H9 (cell line): ENCODE data around the gene SCYL3. TPM values are rescaled to one million over a fixed set of nuclear protein-coding genes. Genes with fewer than 3 reads are reported as not detected.

Experiments used
- DNase-seq: peaks from one replicate; pipeline ENCODE4 v3.0.0-alpha.2; 2017
- H2AFZ ChIP-seq: one replicate; pipeline ENCODE4 v1.6.1; 2013; ENCODE audit warnings: mild to moderate bottlenecking, low read length, control low read depth, moderate library complexity
- H2AK5ac ChIP-seq: 2 replicates; pipeline ENCODE4 v1.6.1; 2013; ENCODE audit warnings: low read length, control low read depth, mixed read lengths; ENCODE audit not compliant: insufficient read length
- H2BK120ac ChIP-seq: one replicate; pipeline ENCODE4 v1.6.1; 2013; ENCODE audit warnings: low read depth, mild to moderate bottlenecking, low read length, control low read depth, inconsistent platforms; ENCODE audit not compliant: poor library complexity, severe bottlenecking
- H2BK12ac ChIP-seq: 2 replicates; pipeline ENCODE4 v1.6.1; 2013; ENCODE audit warnings: low read length, control low read depth, mixed read lengths, low read depth; ENCODE audit not compliant: insufficient read length
- H2BK15ac ChIP-seq: 2 replicates; pipeline ENCODE4 v1.6.1; 2013; ENCODE audit warnings: low read depth, low read length, control low read depth
- H2BK20ac ChIP-seq: one replicate; pipeline ENCODE4 v1.6.1; 2013; ENCODE audit warnings: low read depth, mild to moderate bottlenecking, low read length, control low read depth, inconsistent platforms; ENCODE audit not compliant: poor library complexity, severe bottlenecking
- H2BK5ac ChIP-seq: 2 replicates; pipeline ENCODE4 v1.6.1; 2013; ENCODE audit warnings: low read length, control low read depth, mixed read lengths; ENCODE audit not compliant: insufficient read length
- H3K14ac ChIP-seq: 2 replicates; pipeline ENCODE4 v1.6.1; 2013; ENCODE audit warnings: low read length, control low read depth; ENCODE audit not compliant: insufficient read depth
- H3K18ac ChIP-seq: 2 replicates; pipeline ENCODE4 v1.6.1; 2013; ENCODE audit warnings: low read depth, mild to moderate bottlenecking, mixed read lengths, low read length, control low read depth; ENCODE audit not compliant: insufficient read length
- H3K23ac ChIP-seq: 2 replicates; pipeline ENCODE4 v1.6.1; 2013; ENCODE audit warnings: low read length, control low read depth, mixed read lengths, low read depth; ENCODE audit not compliant: insufficient read length
- H3K23me2 ChIP-seq: 2 replicates; pipeline ENCODE4 v1.6.1; 2013; ENCODE audit warnings: low read depth, mild to moderate bottlenecking, mixed read lengths, low read length, control low read depth; ENCODE audit not compliant: insufficient read length, poor library complexity, severe bottlenecking
- H3K27ac ChIP-seq: 2 replicates; pipeline ENCODE4 v1.5.1; 2013; ENCODE audit warnings: low read length, control low read depth, mixed read lengths, low read depth; ENCODE audit not compliant: insufficient read length
- H3K27me3 ChIP-seq: 2 replicates; pipeline ENCODE4 v1.6.1; 2013; ENCODE audit warnings: low read length, control low read depth, inconsistent platforms; ENCODE audit not compliant: insufficient read depth
- H3K4ac ChIP-seq: 2 replicates; pipeline ENCODE4 v1.6.1; 2013; ENCODE audit warnings: low read depth, mild to moderate bottlenecking, control low read depth, inconsistent platforms, low read length, moderate library complexity
- H3K4me1 ChIP-seq: 2 replicates; pipeline ENCODE4 v1.6.1; 2013; ENCODE audit warnings: low read length, control low read depth, inconsistent platforms; ENCODE audit not compliant: insufficient read depth
- H3K4me2 ChIP-seq: 2 replicates; pipeline ENCODE4 v1.6.1; 2013; ENCODE audit warnings: low read length, control low read depth, mixed read lengths; ENCODE audit not compliant: insufficient read length, insufficient read depth
- H3K56ac ChIP-seq: 2 replicates; pipeline ENCODE4 v1.6.1; 2013; ENCODE audit warnings: low read depth, mild to moderate bottlenecking, mixed read lengths, low read length, control low read depth; ENCODE audit not compliant: insufficient read length
- H3K79me1 ChIP-seq: 2 replicates; pipeline ENCODE4 v1.6.1; 2013; ENCODE audit warnings: low read depth, mild to moderate bottlenecking, moderate library complexity, low read length, control low read depth, inconsistent platforms; ENCODE audit not compliant: insufficient read depth, poor library complexity, severe bottlenecking
- H3K79me2 ChIP-seq: 2 replicates; pipeline ENCODE4 v1.6.1; 2013; ENCODE audit warnings: low read length, control low read depth, inconsistent platforms; ENCODE audit not compliant: insufficient read depth
- H3K9ac ChIP-seq: 2 replicates; pipeline ENCODE4 v1.6.1; 2013; ENCODE audit warnings: low read length, control low read depth, mixed read lengths; ENCODE audit not compliant: insufficient read length; ENCODE audit errors: extremely low read depth
- H3K9me3 ChIP-seq: one replicate; pipeline ENCODE4 v1.6.1; 2013; ENCODE audit warnings: low read depth, low read length, inconsistent platforms; ENCODE audit not compliant: control insufficient read depth
- H3T11ph ChIP-seq: one replicate; pipeline ENCODE4 v1.6.1; 2013; ENCODE audit warnings: mild to moderate bottlenecking, low read length, control low read depth, inconsistent platforms
- H4K20me1 ChIP-seq: one replicate; pipeline ENCODE4 v1.6.1; 2013; ENCODE audit not compliant: control insufficient read depth, insufficient read length, insufficient read depth
- H4K5ac ChIP-seq: 2 replicates; pipeline ENCODE4 v1.6.1; 2013; ENCODE audit warnings: low read depth, mild to moderate bottlenecking, mixed read lengths, low read length, control low read depth; ENCODE audit not compliant: insufficient read length
- H4K8ac ChIP-seq: replicated peaks from 2 replicates; pipeline ENCODE4 v1.6.1; 2013; ENCODE audit warnings: low read length, control low read depth, mixed read lengths, low read depth; ENCODE audit not compliant: insufficient read length
- H4K91ac ChIP-seq: 2 replicates; pipeline ENCODE4 v1.6.1; 2013; ENCODE audit warnings: low read depth, mild to moderate bottlenecking, moderate library complexity, mixed read lengths, low read length, control low read depth; ENCODE audit not compliant: insufficient read length
- H3K27ac Mint-ChIP-seq, 3 experiments: 2 replicates in 2 of 3; 3 replicates in 1 of 3; pipeline ENCODE4 v1.8.0; 2020 to 2021; ENCODE audit warnings: mixed read lengths in 3 of 3, mild to moderate bottlenecking in 1 of 3, moderate library complexity in 1 of 3
- H3K27me3 Mint-ChIP-seq: 2 replicates; pipeline ENCODE4 v1.8.0; 2021; ENCODE audit warnings: low read depth, mild to moderate bottlenecking, moderate library complexity, mixed read lengths
- H3K36me3 Mint-ChIP-seq, 3 experiments: 2 replicates in 2 of 3; 3 replicates in 1 of 3; pipeline ENCODE4 v1.8.0; 2020 to 2021; ENCODE audit warnings: low read depth in 3 of 3, mixed read lengths in 3 of 3; ENCODE audit not compliant: insufficient read depth in 1 of 3
- H3K4me1 Mint-ChIP-seq, 2 experiments: 2 replicates each; pipeline ENCODE4 v1.8.0; 2020; ENCODE audit warnings: mixed read lengths in 2 of 2
- H3K4me3 Mint-ChIP-seq, 2 experiments: 2 replicates in 1 of 2; 3 replicates in 1 of 2; pipeline ENCODE4 v1.8.0; 2020 to 2021; ENCODE audit warnings: mild to moderate bottlenecking in 2 of 2, mixed read lengths in 2 of 2, moderate library complexity in 1 of 2
- H3K9me3 Mint-ChIP-seq, 2 experiments: 2 replicates in 1 of 2; 3 replicates in 1 of 2; pipeline ENCODE4 v1.8.0; 2020; ENCODE audit warnings: mild to moderate bottlenecking in 2 of 2, mixed read lengths in 2 of 2, moderate library complexity in 1 of 2
- WGBS: extraction: QIAGEN DNeasy Blood & Tissue Kit; methylation state at CpG from one replicate; pipeline ENCODE4 v1.1.7; 2013; ENCODE audit warnings: missing lambda C conversion rate, low lambda C conversion rate, mixed read lengths; ENCODE audit not compliant: insufficient read length; ENCODE audit errors: extremely low coverage; 5-methylcytosine and 5-hydroxymethylcytosine counted together
- total RNA-seq: library from RNA; stranded (reverse); gene quantifications from 2 replicates; pipeline ENCODE4 v1.2.1, GENCODE V29; 2021
- TF ChIP-seq, protein P1 (sequence below): fragments of 200-600 bp; sonication (generic); conservative IDR thresholded peaks from 3 replicates; pipeline ENCODE4 v1.8.0; 2021; ENCODE audit warnings: antibody characterized with exemption, mild to moderate bottlenecking

SCYL3 gene
- total RNA-seq, 1 experiment from 2014 or later: 3.9 TPM

DNA sequence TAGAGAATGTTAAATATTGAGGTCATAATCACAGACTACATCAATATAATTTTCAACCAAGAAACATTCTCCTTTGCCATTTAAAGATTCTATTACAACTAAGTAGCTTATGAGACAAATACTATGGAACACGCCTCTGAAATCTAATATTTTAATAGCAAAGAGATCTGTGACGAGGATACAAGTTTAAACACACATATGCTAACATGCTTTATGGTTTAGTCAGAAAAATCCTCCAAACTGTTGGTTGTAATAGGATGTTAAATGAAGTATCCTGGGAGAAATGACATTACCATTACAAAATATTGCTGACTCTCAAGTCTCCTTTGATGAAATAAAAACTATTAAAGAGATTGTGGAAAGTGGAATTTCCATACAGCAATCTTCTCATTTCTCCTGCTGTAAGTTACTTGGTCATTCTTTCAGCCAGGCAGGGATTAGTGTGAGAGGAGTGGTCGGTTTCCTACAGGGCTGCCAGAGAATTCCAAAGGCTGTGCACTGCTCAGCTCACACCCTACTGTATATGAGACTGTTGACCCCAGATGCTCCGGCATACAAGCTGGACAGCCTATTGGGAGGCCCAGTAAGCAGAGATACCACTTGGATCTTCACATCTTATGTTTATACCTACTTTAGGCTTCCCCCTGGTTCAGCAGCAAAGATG is 26.6 kb downstream of the SCYL3 start:
- Histone ChIP-seq H4K20me1 (no peaks in the 10 kb centered on the region), H4K5ac (no peak overlapping the region), H2BK20ac (no peak overlapping the region), H4K91ac (no peak overlapping the region), H2BK5ac (no peak overlapping the region), H3K9ac (no peak overlapping the region), H3K79me2 (no peaks in the 10 kb centered on the region), H2BK120ac (no peak overlapping the region), H3K23me2 (no peaks in the 10 kb centered on the region), H3T11ph (no peak overlapping the region), H2BK15ac (no peak overlapping the region), H3K4me1 (no peaks in the 10 kb centered on the region), H3K4me2 (no peak overlapping the region), H2AK5ac (no peak overlapping the region), H3K18ac (no peak overlapping the region), H3K23ac (no peak overlapping the region), H3K27me3 (no peaks in the 10 kb centered on the region), H3K4ac (no peak overlapping the region), H2BK12ac (no peak overlapping the region), H4K8ac (no peak overlapping the region), H3K79me1 (no peaks in the 10 kb centered on the region), H3K9me3 (no peaks in the 10 kb centered on the region), H3K56ac (no peak overlapping the region), H3K14ac (no peak overlapping the region), H3K27ac (no peak overlapping the region), H2AFZ (no peak overlapping the region)
- no peaks in the 10 kb centered on the region for H3K27me3 Mint-ChIP-seq
- H3K27ac Mint-ChIP-seq: no peak overlapping the region
- peaks cover 9 to 10% of the 10 kb centered on the region in 2 experiments for H3K9me3 Mint-ChIP-seq
- peaks cover 27 to 79% (median 68%) of the 10 kb centered on the region in 3 experiments for H3K36me3 Mint-ChIP-seq
- H3K4me3 Mint-ChIP-seq: no peak overlapping the region
- H3K4me1 Mint-ChIP-seq: no peaks in the 10 kb centered on the region
- TF ChIP-seq, protein P1, sequence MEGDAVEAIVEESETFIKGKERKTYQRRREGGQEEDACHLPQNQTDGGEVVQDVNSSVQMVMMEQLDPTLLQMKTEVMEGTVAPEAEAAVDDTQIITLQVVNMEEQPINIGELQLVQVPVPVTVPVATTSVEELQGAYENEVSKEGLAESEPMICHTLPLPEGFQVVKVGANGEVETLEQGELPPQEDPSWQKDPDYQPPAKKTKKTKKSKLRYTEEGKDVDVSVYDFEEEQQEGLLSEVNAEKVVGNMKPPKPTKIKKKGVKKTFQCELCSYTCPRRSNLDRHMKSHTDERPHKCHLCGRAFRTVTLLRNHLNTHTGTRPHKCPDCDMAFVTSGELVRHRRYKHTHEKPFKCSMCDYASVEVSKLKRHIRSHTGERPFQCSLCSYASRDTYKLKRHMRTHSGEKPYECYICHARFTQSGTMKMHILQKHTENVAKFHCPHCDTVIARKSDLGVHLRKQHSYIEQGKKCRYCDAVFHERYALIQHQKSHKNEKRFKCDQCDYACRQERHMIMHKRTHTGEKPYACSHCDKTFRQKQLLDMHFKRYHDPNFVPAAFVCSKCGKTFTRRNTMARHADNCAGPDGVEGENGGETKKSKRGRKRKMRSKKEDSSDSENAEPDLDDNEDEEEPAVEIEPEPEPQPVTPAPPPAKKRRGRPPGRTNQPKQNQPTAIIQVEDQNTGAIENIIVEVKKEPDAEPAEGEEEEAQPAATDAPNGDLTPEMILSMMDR: no peak
- DNase-seq: no peak
- WGBS: no CpG with 5 or more reads among the region's 4 CpGs
